MCF 10A (cell line): Measurements from ENCODE around the gene BCL2L12. TPM values are rescaled to one million over a fixed set of nuclear protein-coding genes. Genes with fewer than 3 reads are reported as not detected.

ENCODE experiments used
- BruUV-seq: library from RNA; stranded (reverse); fragments of 400-500 nt; replicated peaks from 2 replicates; lab custom pipeline; 2021; lab: Mats Ljungman, UMichigan
- CTCF ChIA-PET: fragments of 300-600 bp; sonication (Branson Sonifier 250); formaldehyde crosslinking; extraction: SDS; loops from one replicate; lab custom pipeline; 2021; ENCODE audit warnings: antibody characterized with exemption, inconsistent platforms; lab: Yijun Ruan, JAX
- POLR2A ChIA-PET: fragments of 300-600, 350-650 bp; sonication (Branson Sonifier 250); formaldehyde crosslinking; extraction: SDS; loops from one replicate; lab custom pipeline; 2020; ENCODE audit warnings: antibody characterized with exemption, inconsistent platforms; lab: Yijun Ruan, JAX
- DNase-seq: peaks from one replicate; pipeline ENCODE4 v3.0.0-alpha.2; 2018; ENCODE audit not compliant: unreplicated experiment
- H3K27ac Mint-ChIP-seq: one replicate; pipeline ENCODE4 v1.8.0; 2022; ENCODE audit warnings: mild to moderate bottlenecking, low read depth, mixed read lengths; ENCODE audit not compliant: unreplicated experiment
- H3K27me3 Mint-ChIP-seq: one replicate; pipeline ENCODE4 v1.8.0; 2022; ENCODE audit warnings: mixed read lengths; ENCODE audit not compliant: insufficient read depth, unreplicated experiment
- H3K36me3 Mint-ChIP-seq: one replicate; pipeline ENCODE4 v1.8.0; 2022; ENCODE audit warnings: mild to moderate bottlenecking, moderate library complexity, mixed read lengths; ENCODE audit not compliant: insufficient read depth, unreplicated experiment
- H3K4me1 Mint-ChIP-seq: one replicate; pipeline ENCODE4 v1.8.0; 2022; ENCODE audit warnings: mixed read lengths; ENCODE audit not compliant: insufficient read depth, unreplicated experiment
- H3K4me3 Mint-ChIP-seq: one replicate; pipeline ENCODE4 v1.8.0; 2022; ENCODE audit warnings: mild to moderate bottlenecking, moderate library complexity, mixed read lengths; ENCODE audit not compliant: unreplicated experiment
- H3K9me3 Mint-ChIP-seq: one replicate; pipeline ENCODE4 v1.8.0; 2022; ENCODE audit warnings: mixed read lengths; ENCODE audit not compliant: unreplicated experiment
- intact Hi-C: fragments of 100-400 bp; cut with micrococcal nuclease; formaldehyde crosslinking; loops from 2 replicates; pipeline ENCODE4 v1.14.1; 2022
- total RNA-seq: library from RNA; stranded (reverse); gene quantifications from 2 replicates; pipeline ENCODE4 v1.2.3, GENCODE V29; 2022
- TF ChIP-seq, protein P1 (sequence below): fragments of 200-600 bp; IDR thresholded peaks from one replicate; pipeline ENCODE4 v1.8.0; 2022; ENCODE audit warnings: antibody characterized with exemption, mild to moderate bottlenecking; ENCODE audit not compliant: unreplicated experiment

The BCL2L12 gene
- total RNA-seq, 1 experiment from 2014 or later: 36.0 TPM

DNA sequence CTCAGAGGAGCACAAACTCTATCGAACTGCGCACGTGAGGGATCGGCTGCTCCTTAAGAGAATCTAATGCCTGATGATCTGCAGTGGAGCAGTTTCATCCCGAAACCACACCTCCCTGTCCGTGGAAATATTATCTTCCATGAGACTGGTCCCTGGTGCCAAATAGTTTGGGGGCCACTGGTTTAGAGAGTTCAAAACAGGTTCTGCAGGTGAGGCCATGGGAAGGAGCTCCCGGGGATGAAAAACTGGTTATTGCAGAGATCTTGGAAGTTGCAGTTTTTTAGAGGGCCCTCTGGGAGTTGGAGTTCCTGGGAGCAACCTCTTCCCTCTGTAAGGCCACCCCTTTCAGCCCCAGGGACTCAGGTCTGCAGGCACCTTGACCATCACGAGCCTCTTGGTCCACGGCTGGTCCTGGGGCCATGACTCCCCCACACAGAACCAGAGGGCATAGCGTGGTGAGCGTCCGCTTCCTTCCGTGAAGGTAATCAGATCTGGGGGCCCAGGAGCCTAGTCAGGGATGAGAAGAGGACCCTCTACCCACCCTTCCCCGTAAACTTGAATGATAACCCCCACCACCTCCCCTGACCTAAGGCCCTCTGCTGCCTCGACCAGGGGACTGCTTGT is 5.3 kb upstream of the BCL2L12 start:
- TF ChIP-seq, protein P1, sequence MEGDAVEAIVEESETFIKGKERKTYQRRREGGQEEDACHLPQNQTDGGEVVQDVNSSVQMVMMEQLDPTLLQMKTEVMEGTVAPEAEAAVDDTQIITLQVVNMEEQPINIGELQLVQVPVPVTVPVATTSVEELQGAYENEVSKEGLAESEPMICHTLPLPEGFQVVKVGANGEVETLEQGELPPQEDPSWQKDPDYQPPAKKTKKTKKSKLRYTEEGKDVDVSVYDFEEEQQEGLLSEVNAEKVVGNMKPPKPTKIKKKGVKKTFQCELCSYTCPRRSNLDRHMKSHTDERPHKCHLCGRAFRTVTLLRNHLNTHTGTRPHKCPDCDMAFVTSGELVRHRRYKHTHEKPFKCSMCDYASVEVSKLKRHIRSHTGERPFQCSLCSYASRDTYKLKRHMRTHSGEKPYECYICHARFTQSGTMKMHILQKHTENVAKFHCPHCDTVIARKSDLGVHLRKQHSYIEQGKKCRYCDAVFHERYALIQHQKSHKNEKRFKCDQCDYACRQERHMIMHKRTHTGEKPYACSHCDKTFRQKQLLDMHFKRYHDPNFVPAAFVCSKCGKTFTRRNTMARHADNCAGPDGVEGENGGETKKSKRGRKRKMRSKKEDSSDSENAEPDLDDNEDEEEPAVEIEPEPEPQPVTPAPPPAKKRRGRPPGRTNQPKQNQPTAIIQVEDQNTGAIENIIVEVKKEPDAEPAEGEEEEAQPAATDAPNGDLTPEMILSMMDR: no peak
- H3K4me3 Mint-ChIP-seq: no peak overlapping the region
- H3K4me1 Mint-ChIP-seq: peaks cover 6% of the 10 kb centered on the region
- ChIA-PET CTCF (interaction anchor here (0.7 to 1.1 kb wide), 5 partner anchors 12 to 372 kb away, joined by 3 to 4 read pairs (median 3); no protein-coding TSS in a partner anchor), POLR2A (interaction anchor here (0.9 to 11.4 kb wide), 3 partner anchors 12 to 171 kb away, joined by 3 to 167 read pairs (median 3); partner anchors contain the start of genes RRAS and SCAF1)
- no peaks in the 10 kb centered on the region for H3K27me3 Mint-ChIP-seq
- intact Hi-C loops: no loop called here
- BruUV-seq: no TSS peak
- peak overlapping the region; percentile 27 for H3K27ac Mint-ChIP-seq
- H3K36me3 Mint-ChIP-seq: peaks cover 42% of the 10 kb centered on the region
- no peaks in the 10 kb centered on the region for H3K9me3 Mint-ChIP-seq
- no peak for DNase-seq

DNA sequence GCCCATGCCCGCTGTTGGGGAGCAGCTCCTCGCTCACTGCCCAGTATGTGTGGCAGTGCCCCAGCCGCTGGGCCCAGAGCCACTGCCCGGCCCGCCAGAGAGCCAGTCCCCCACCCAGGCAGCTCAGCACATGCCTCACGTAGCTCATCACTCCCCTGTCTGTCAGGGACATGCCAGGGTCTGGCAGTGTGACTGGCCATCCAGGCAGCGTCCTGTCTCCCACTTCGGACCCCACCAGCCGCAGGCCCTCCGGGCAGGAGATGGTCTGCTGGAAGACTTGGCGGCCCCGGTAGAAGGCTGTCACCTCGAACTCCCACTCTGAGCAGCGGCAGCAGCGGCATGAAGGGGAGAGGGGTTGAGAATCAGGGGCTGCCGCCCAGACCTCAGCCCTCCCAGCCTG is 3.7 kb upstream of the BCL2L12 start:
- DNase-seq: no peak
- no peaks in the 10 kb centered on the region for H3K9me3 Mint-ChIP-seq
- intact Hi-C loops: no loop called here
- BruUV-seq: TSS peak; percentile 21
- ChIA-PET POLR2A (interaction anchor here (2.0 to 11.4 kb wide), 2 partner anchors 14 to 20 kb away, joined by 7 to 167 read pairs; partner anchors contain the start of genes RRAS and SCAF1), CTCF (no interaction called here)
- peaks cover 37% of the 10 kb centered on the region for H3K36me3 Mint-ChIP-seq
- no peak overlapping the region for H3K4me3 Mint-ChIP-seq
- peaks cover 14% of the 10 kb centered on the region for H3K4me1 Mint-ChIP-seq
- no peak overlapping the region for H3K27ac Mint-ChIP-seq
- TF ChIP-seq, protein P1: no peak
- H3K27me3 Mint-ChIP-seq: no peaks in the 10 kb centered on the region

DNA sequence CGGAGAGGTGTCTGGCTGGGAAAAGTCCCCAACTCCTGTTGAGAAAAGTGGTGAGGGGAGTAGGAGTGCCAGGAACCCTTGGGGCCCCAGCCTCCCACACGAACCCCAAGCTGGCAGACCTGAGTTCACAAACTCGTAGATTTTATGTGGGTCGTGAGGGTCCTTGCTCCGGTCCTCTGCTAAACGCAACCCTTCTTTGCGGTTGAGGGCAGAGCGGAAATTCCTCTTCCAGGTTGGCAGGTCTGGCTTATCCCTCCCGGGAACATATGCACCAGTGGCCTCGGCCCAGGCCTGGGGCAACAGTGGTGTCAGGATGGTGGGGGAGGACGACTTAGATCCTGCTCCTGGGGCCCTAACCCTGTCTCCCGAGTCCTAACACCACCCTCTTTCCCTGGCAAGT is 2.5 kb upstream of the BCL2L12 start:
- DNase-seq: no peak
- Mint-ChIP-seq H3K27ac (no peak overlapping the region), H3K4me3 (peak overlapping the region; percentile 91), H3K27me3 (no peaks in the 10 kb centered on the region), H3K4me1 (peaks cover 17% of the 10 kb centered on the region), H3K9me3 (no peaks in the 10 kb centered on the region), H3K36me3 (peaks cover 37% of the 10 kb centered on the region)
- ChIA-PET CTCF (no interaction called here), POLR2A (interaction anchor here (0.7 to 11.4 kb wide), 8 partner anchors 8 to 385 kb away, joined by 3 to 167 read pairs (median 8); partner anchors contain the start of genes PRMT1, RRAS and SCAF1)
- intact Hi-C loops: no loop called here
- TF ChIP-seq, protein P1: no peak
- no TSS peak for BruUV-seq
